Muscle layer of duodenum (tissue), 2 donors: ENCODE data around the gene TMEM143.

Experiments used
- H3K27ac ChIP-seq: one replicate; pipeline ENCODE4 v1.7.0; 2013; ENCODE audit warnings: mild to moderate bottlenecking, low read length
- H3K27me3 ChIP-seq: one replicate; pipeline ENCODE4 v1.7.0; 2013; ENCODE audit warnings: low read depth, mild to moderate bottlenecking, control low read depth, low read length
- H3K36me3 ChIP-seq, 2 donors: one replicate each; pipeline ENCODE4 v1.7.0; 2013; ENCODE audit warnings: low read length in 2 of 2, control low read depth in 1 of 2, mild to moderate bottlenecking in 1 of 2; ENCODE audit not compliant: insufficient read depth in 2 of 2, control insufficient read depth in 1 of 2
- H3K4me1 ChIP-seq, 2 donors: one replicate each; pipeline ENCODE4 v1.7.0; 2013; ENCODE audit warnings: low read length in 2 of 2, mild to moderate bottlenecking in 2 of 2, control low read depth in 1 of 2, moderate library complexity in 1 of 2; ENCODE audit not compliant: insufficient read depth in 2 of 2, control insufficient read depth in 1 of 2
- H3K4me3 ChIP-seq, 2 donors: one replicate each; pipeline ENCODE4 v1.7.0; 2013; ENCODE audit warnings: low read length in 2 of 2, low read depth in 1 of 2, mild to moderate bottlenecking in 1 of 2
- H3K9me3 ChIP-seq, 2 donors: one replicate each; pipeline ENCODE4 v1.7.0; 2013; ENCODE audit warnings: low read length in 2 of 2, control low read depth in 1 of 2, mild to moderate bottlenecking in 1 of 2; ENCODE audit not compliant: control insufficient read depth in 1 of 2
- donor health status: healthy.

Gene TMEM143

DNA sequence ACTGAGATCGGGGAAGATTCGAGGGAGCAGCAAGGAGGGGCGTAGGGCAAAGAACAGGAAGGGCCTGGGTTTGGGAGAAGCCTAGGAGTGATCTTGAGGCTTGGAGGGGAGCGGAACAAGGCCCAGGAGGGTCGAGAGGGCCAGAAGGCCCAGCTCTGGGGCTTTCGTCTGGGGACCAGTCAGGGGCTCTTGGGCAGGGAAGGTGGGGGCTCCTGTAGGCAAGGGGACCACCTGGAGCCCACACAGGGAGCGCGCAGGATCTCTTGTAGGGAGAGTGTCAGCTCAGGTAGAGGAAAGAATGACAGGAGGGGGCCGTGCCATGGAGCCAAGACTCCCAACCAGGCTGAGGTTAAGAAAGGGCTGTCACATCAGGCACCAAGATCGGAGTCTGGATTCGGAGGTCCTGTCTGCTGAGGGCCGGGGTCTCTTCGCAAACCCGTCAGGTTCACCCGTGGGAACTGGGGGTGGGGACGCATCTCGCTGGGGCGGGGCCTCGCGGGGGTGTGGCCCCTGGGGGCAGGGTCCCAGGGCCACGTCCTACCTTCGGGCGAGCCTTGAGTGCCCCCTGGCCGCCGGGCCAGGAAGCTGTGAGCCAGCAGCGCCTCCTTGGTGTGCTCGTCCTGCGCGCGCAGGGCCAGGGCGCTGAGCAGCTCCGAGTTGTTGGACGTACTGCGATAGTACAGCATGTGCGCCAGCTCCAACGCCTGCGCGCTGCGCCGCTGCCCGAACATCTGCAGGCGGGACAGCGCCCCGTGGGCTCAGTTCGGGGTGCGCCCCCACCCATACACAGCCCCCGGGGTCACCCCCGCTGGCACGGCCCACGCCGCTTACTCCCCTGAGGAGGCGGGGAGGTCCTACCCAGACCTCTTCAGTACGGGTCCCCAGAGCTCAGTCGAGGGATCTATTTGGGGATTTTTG lies 30.0 kb downstream of the TMEM143 start:
- Histone ChIP-seq H3K27me3 (no peaks in the 10 kb centered on the region), H3K4me3 (peak overlapping the region; percentile 68 to 73), H3K36me3 (peaks cover 3 to 15% of the 10 kb centered on the region in 2 donors), H3K9me3 (no peaks in the 10 kb centered on the region), H3K27ac (peak overlapping the region; percentile 94), H3K4me1 (peaks cover 26 to 45% of the 10 kb centered on the region in 2 donors)

DNA sequence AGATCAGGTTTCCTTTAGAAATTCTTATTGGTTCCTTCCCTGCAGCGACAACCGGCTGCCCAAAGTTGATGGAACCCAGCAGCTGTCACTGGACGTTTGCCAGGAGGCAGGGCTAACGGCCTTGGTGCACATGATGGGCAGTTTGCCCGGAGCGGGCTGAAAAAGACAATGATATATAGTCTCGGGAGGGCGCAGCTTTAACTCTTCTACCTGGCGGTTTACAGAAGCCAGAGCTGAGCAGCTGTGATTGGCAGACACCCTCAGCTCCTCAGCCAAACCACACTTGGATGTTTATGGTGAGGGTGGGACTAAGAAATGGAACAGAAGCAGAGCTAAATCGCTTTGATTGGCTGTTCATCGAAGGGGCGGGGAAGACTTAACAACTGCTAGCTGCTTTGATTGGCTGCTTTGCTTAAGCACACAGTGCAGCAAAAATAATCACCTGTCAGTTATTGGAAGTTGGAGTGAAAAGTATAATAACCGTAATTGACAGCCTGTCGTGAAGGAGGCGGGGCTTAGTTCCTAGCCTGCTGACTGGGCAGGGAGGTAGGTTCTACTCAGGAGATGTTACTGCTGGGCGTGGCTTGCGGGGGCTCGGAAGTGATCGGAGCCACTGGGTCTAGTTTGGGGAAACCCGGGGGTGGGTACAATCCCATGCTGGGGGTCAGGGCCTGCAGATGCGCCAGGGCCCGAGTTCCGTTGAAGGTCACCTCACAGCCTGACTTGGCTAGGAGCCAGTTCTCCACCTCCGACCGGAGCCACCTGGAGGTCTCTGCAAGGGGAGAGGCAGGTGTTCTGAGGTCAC lies 30.9 kb downstream of the TMEM143 start:
- H3K4me1 ChIP-seq: peaks cover 26 to 49% of the 10 kb centered on the region in 2 donors
- no peaks in the 10 kb centered on the region for H3K9me3 ChIP-seq
- H3K4me3 ChIP-seq: peak overlapping the region; percentile 68 to 73
- H3K27ac ChIP-seq: peak overlapping the region; percentile 94
- H3K27me3 ChIP-seq: no peaks in the 10 kb centered on the region
- peaks cover 3 to 18% of the 10 kb centered on the region in 2 donors for H3K36me3 ChIP-seq

GRCh38 chr19:48332351-48332661 lies 31.4 kb downstream of the TMEM143 start:
- peaks cover 3 to 18% of the 10 kb centered on the region in 2 donors for H3K36me3 ChIP-seq
- peaks cover 26 to 54% of the 10 kb centered on the region in 2 donors for H3K4me1 ChIP-seq
- H3K27me3 ChIP-seq: no peaks in the 10 kb centered on the region
- peak overlapping the region; percentile 94 for H3K27ac ChIP-seq
- H3K4me3 ChIP-seq: peak overlapping the region; percentile 68 to 73
- H3K9me3 ChIP-seq: no peaks in the 10 kb centered on the region

DNA sequence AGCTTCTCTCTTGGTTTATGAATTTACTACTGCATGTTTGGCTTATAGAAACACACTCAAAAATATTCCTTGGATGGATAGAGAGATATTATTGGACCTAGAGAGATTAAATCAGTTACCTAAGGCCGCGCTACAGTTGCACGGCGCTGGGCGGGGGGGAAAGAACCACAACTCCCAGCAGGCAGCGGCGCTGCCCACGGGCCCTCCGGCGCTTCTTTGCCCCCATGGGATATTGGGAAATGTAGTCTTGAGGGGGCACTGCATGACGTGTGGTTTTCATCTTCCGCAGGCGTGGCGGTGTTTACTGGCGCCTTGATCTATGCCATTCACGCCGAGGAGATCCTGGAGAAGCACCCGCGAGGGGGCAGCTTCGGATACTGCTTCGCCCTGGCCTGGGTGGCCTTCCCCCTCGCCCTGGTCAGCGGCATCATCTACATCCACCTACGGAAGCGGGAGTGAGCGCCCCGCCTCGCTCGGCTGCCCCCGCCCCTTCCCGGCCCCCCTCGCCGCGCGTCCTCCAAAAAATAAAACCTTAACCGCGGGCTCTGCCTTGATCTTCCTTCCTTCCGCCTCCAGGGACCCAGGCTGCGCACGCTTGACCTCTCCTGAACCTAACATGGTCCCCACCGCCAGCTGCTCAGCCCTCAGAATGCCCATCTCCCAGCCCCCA lies 33.6 kb downstream of the TMEM143 start:
- peak overlapping the region; percentile 37 to 47 for H3K4me3 ChIP-seq
- no peaks in the 10 kb centered on the region for H3K9me3 ChIP-seq
- H3K36me3 ChIP-seq: peaks cover 3 to 18% of the 10 kb centered on the region in 2 donors
- peaks cover 26 to 63% of the 10 kb centered on the region in 2 donors for H3K4me1 ChIP-seq
- H3K27ac ChIP-seq: peak overlapping the region; percentile 54
- no peaks in the 10 kb centered on the region for H3K27me3 ChIP-seq

DNA sequence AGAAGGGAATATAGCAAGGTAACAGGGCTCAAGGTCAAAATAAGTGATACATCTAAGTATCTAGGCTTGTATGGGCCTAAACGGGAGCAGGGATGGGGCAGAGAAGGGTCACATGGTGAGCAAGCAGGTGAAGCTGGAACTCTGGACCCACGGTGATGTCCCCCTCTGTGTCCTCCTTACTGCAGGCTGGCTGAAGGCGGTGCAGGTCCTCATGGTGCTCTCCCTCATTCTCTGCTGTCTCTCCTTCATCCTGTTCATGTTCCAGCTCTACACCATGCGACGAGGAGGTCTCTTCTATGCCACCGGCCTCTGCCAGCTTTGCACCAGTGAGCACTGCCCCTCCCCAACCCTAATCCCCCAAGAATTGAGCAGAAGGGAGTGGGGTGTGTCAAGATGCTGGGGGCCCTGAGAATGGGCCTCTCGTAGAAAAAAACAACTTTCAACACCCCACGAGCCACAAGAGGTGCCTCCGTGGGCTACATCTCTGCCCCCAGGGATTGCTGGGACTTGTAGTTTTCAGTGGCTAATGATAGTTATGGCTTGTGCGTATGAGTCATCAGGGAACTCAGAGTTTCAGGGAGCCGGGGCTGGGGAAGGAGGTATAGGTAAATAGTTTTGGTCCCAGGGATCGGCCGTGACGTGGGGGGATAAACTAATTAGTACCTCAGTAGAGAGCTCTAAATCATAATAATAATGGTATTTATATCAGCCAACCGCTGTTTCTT lies 34.4 kb downstream of the TMEM143 start:
- Histone ChIP-seq H3K27me3 (no peaks in the 10 kb centered on the region), H3K4me3 (peak overlapping the region in 1 of 2 donors; percentile 37), H3K4me1 (peaks cover 26 to 63% of the 10 kb centered on the region in 2 donors), H3K27ac (peak overlapping the region; percentile 54), H3K36me3 (peaks cover 3 to 18% of the 10 kb centered on the region in 2 donors), H3K9me3 (no peaks in the 10 kb centered on the region)

DNA sequence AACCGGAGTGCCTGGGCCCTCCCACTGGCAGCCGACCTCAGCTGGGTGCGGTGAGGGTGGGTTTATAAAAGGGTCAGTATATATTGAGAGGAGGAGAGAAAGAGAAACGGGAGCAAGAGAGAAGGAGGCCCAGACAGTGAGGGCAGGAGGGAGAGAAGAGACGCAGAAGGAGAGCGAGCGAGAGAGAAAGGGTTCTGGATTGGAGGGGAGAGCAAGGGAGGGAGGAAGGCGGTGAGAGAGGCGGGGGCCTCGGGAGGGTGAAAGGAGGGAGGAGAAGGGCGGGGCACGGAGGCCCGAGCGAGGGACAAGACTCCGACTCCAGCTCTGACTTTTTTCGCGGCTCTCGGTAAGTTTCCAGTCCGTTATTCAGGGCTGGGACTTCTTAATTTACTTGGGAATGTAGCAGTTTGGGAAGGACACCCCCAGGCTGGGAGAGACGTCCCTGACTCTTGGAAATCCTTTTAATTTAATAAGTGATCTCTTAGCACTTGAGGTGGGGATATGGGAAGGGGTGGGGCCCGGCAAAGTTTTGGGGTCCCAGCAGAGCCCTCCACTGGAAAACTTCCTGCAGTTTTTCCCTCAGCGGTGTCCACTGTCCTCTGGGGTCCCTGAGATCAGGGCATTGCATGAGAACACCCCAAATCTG lies 38.4 kb downstream of the TMEM143 start, which contains the start of gene EMP3:
TSS of gene EMP3 (plus strand) at position 288 of the 646 bp plus-strand sequence. CDS start 1,293 bp downstream, outside the sequence.
- Histone ChIP-seq H3K27ac (peak within 1 kb of the TSS; percentile 95), H3K9me3 (no peaks in the 10 kb centered on the region), H3K4me1 (peaks cover 12 to 50% of the 10 kb centered on the region in 2 donors)

DNA sequence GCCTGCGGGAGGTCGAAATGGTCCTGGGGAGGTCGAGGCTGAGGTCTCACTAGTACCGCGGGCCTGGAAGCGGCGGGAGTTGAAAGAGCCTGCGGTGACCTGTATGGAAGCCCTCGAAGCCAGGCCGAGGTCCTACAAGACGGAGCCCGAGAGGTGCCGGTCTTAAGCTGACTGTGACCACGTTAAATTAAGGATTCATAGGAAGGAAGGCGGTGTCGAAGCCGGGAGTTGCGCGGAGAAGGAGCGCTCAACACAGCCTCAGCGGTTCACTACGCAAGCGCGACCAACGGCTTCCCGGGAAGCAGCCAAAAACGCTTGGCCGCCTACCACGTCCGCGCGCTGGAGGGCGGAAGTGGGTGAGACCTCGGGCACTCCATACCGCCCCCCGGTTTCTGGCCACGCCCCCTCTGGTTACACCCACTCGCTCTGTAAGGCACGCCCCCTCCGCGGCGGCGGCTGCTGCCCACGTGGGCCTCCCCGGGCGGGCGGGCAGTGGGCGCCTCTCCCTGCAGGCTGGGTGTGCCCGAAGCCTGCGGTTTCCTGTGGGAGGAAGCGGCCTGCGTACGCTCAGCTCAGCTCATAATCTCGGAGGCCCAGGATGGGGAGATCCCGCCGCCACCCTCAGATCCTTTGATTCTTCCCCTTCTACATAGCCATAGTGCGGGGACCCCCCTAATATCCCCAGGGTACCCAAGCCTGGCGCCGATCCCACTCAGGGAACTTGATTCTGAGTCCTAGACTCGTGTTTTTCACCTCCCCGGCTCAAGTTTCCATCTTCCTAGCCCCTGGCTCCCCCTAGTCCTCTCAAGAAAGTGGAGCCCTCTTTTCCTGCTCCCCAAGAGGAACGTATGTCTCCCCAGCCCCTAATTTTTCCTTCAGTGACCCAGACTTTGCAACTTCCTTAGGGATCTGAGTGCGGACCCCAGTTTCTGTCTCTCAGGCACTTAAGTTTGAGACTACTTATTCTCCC lies 41.8 kb downstream of the TMEM143 start:
- no peaks in the 10 kb centered on the region for H3K36me3 ChIP-seq
- H3K4me1 ChIP-seq: peaks cover 0 to 28% of the 10 kb centered on the region in 2 donors
- H3K4me3 ChIP-seq: peak overlapping the region; percentile 65 to 67
- no peaks in the 10 kb centered on the region for H3K27me3 ChIP-seq
- peak overlapping the region; percentile 97 for H3K27ac ChIP-seq
- no peaks in the 10 kb centered on the region for H3K9me3 ChIP-seq

More for the DNA sequence above, 38.4 kb downstream of the TMEM143 start, which contains the start of gene EMP3:
- Histone ChIP-seq H3K27me3 (no peaks in the 10 kb centered on the region), H3K36me3 (peaks cover 3 to 14% of the 10 kb centered on the region in 2 donors), H3K4me3 (peak within 1 kb of the TSS; percentile 58 to 80)

DNA sequence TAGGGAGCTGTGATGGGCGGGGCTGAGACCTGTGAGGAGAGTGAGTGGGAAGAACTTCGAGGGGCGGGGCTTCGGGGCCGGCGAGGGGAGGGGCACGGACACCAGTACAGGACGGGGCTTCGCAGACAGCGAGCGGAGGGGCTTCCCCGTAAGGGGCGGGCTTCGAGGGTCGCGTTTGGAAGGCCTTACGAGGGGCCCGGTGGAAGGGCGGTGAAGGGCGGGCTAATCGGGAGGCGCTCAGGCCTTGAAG lies 42.4 kb downstream of the TMEM143 start:
- H3K9me3 ChIP-seq: no peaks in the 10 kb centered on the region
- no peaks in the 10 kb centered on the region for H3K27me3 ChIP-seq
- H3K36me3 ChIP-seq: no peaks in the 10 kb centered on the region
- H3K4me3 ChIP-seq: peak overlapping the region; percentile 65 to 67
- H3K27ac ChIP-seq: peak overlapping the region; percentile 92
- H3K4me1 ChIP-seq: peaks cover 0 to 24% of the 10 kb centered on the region in 2 donors

DNA sequence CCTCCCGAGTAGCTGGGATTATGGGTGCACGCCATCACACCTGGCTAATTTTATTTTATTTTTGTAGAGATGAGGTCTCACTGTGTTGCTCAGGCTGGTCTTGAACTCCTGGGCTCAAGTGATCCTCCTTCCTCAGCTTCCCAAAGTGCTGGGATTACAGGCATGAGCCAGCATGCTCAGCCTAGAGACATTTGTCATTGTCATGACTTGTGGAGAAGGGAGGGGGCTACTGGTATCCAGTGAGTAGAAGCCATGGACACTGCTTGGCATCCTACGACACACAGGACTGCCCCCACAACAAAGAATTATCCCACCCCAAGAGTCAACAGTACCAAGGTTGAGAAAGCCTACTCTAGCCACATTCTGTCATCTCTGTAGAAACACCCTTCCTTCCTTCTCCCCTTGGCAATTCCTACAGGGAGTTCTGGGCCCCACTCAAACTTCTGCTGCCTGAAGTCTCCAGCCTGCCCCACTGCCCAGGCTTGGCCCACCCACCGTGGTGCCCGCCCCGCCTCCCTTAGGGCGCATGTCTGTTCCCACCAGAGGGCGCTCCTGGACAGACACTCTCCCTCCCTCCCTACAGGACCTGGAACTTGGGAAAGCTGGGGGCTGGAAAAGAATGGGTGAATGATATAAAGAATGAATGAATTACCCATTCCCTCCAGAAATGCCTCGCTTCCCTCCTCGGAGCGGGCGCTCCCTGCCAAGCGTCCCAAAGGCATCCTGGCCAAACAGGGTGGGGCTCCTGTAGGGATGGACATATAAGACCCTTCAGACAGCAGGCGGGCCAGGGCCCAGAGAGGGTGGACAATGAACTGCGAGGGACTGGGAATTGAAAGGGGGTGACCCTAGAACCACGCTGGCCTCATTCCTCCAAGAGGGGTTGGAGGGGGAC lies 43.8 kb downstream of the TMEM143 start:
- no peaks in the 10 kb centered on the region for H3K9me3 ChIP-seq
- H3K4me1 ChIP-seq: peaks cover 0 to 21% of the 10 kb centered on the region in 2 donors
- H3K27ac ChIP-seq: no peak overlapping the region
- H3K4me3 ChIP-seq: no peak overlapping the region
- no peaks in the 10 kb centered on the region for H3K36me3 ChIP-seq
- H3K27me3 ChIP-seq: no peaks in the 10 kb centered on the region
